Measurements from ENCODE around the gene RSPO4.

RSPO4 gene

GRCh38 chr20:969868-970267, 32.2 kb downstream of the RSPO4 start:
- Histone ChIP-seq H3K4me2 (ENCODE audit: low read length) (no peak overlapping the region), H3K4me1 (ENCODE audit: insufficient read depth, low read length, severe bottlenecking) (peaks cover 2% of the 10 kb centered on the region), H3K9ac (ENCODE audit: low read length) (no peak overlapping the region), H3K4me3 (ENCODE audit: low read depth, low read length, poor library complexity, severe bottlenecking) (no peak overlapping the region), H3F3A (ENCODE audit: insufficient read depth, low read length) (no peaks in the 10 kb centered on the region), H3K27me3 (ENCODE audit: insufficient read depth, low read length) (no peaks in the 10 kb centered on the region; the same call in 1 of the 2 replicates), H3K36me3 (ENCODE audit: insufficient read depth, low read length) (no peaks in the 10 kb centered on the region), H4K20me1 (ENCODE audit: insufficient read depth, low read length) (no peaks in the 10 kb centered on the region), H3K9me3 (ENCODE audit: low read length) (no peaks in the 10 kb centered on the region), H3K79me2 (ENCODE audit: insufficient read depth, low read length) (no peaks in the 10 kb centered on the region), H2AFZ (ENCODE audit: low read length) (no peak overlapping the region), H3K27ac (ENCODE audit: low read depth, low read length, poor library complexity, severe bottlenecking) (no peak overlapping the region), H3K9me2 (ENCODE audit: low read depth, low read length) (no peaks in the 10 kb centered on the region)
- TF ChIP-seq EZH2 (IDR thresholded peaks at IDR 0.05; ENCODE audit: borderline replicate concordance, low read length): no peak
- TF ChIP-seq, protein P1, sequence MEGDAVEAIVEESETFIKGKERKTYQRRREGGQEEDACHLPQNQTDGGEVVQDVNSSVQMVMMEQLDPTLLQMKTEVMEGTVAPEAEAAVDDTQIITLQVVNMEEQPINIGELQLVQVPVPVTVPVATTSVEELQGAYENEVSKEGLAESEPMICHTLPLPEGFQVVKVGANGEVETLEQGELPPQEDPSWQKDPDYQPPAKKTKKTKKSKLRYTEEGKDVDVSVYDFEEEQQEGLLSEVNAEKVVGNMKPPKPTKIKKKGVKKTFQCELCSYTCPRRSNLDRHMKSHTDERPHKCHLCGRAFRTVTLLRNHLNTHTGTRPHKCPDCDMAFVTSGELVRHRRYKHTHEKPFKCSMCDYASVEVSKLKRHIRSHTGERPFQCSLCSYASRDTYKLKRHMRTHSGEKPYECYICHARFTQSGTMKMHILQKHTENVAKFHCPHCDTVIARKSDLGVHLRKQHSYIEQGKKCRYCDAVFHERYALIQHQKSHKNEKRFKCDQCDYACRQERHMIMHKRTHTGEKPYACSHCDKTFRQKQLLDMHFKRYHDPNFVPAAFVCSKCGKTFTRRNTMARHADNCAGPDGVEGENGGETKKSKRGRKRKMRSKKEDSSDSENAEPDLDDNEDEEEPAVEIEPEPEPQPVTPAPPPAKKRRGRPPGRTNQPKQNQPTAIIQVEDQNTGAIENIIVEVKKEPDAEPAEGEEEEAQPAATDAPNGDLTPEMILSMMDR (IDR thresholded peaks at IDR 0.05; ENCODE audit: low read length): no peak

DNA sequence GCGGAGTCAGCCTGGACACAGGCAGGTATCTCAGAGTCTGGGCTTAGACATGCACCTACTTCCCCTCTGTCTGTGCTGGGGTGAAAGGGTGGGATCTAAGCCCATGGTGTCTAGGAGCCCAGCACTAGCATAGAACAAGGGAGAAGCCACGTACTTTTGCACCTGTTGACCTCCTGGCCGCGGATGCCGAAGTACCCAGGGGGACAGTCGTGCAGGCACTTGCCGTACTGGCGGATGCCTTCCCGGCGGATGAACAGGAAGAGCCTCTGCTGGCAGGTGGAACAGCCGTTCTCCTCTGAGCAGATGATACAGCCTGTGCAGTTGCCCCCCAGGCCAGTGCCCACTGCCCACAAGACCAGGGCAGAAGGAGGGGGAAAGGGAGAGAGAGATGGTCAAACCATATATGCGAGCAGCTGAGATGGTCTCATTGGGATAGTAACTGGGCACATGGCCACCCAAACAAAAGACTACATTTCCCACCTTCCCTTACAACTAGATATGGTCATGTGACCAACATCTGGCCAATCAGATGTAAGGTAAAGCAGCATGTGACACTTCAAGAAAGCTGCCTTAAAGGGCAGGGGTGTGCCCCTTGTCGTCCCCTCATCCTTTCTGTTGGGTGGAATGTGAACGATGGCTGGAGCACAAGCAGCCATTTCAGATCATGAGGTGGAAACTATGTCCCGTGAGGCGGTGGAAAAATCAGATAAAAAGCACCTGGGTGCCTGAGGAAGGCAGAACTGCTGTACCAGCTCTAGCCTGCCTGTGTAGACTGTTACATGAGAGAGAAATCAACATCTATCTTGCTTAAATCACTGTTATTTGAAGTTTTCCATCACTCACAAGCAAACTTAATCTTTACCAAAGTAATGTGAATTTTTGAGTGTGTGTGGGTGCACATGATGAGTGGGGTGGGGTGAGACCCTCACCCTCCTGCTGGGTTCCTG, 34.0 kb downstream of the RSPO4 start:
- Histone ChIP-seq H3K4me3 (ENCODE audit: low read depth, low read length, poor library complexity, severe bottlenecking) (no peak overlapping the region), H3K9ac (ENCODE audit: low read length) (no peak overlapping the region), H3K9me3 (ENCODE audit: low read length) (no peaks in the 10 kb centered on the region), H4K20me1 (ENCODE audit: insufficient read depth, low read length) (no peaks in the 10 kb centered on the region), H3K4me1 (ENCODE audit: insufficient read depth, low read length, severe bottlenecking) (no peaks in the 10 kb centered on the region), H3K79me2 (ENCODE audit: insufficient read depth, low read length) (no peaks in the 10 kb centered on the region), H2AFZ (ENCODE audit: low read length) (no peak overlapping the region), H3K36me3 (ENCODE audit: insufficient read depth, low read length) (no peaks in the 10 kb centered on the region), H3K9me2 (ENCODE audit: low read depth, low read length) (no peaks in the 10 kb centered on the region), H3F3A (ENCODE audit: insufficient read depth, low read length) (no peaks in the 10 kb centered on the region), H3K27me3 (ENCODE audit: insufficient read depth, low read length) (no peaks in the 10 kb centered on the region; the same call in 1 of the 2 replicates), H3K27ac (ENCODE audit: low read depth, low read length, poor library complexity, severe bottlenecking) (no peak overlapping the region), H3K4me2 (ENCODE audit: low read length) (no peak overlapping the region)
- TF ChIP-seq EZH2 (IDR thresholded peaks at IDR 0.05; ENCODE audit: borderline replicate concordance, low read length): no peak
- TF ChIP-seq, protein P1 (IDR thresholded peaks at IDR 0.05; ENCODE audit: low read length): no peak

DNA sequence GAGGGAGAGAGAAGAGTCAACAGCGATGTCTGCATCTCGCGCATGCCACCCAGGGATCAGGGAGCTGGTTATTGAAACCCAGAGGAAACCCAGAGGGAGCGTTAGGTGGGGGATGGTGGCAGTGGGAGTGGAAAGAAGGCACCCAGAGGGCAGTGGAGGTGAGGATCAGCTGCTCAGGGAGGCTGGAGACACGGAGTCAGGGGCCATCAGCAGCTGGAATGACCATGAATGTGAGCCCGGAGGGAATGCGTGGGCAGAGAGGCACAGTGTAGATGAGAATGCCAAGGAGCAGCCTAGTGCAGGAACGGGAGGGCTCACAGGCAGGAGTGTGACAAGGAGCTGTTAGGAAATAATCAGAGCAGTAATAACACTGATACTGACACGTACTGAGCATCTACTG, 36.2 kb downstream of the RSPO4 start:
- Histone ChIP-seq H3K36me3 (ENCODE audit: insufficient read depth, low read length) (no peaks in the 10 kb centered on the region), H3K9me3 (ENCODE audit: low read length) (no peaks in the 10 kb centered on the region), H3F3A (ENCODE audit: insufficient read depth, low read length) (no peaks in the 10 kb centered on the region), H3K79me2 (ENCODE audit: insufficient read depth, low read length) (no peaks in the 10 kb centered on the region), H3K9ac (ENCODE audit: low read length) (no peak overlapping the region), H3K4me2 (ENCODE audit: low read length) (no peak overlapping the region), H3K4me3 (ENCODE audit: low read depth, low read length, poor library complexity, severe bottlenecking) (no peak overlapping the region), H2AFZ (ENCODE audit: low read length) (no peak overlapping the region), H3K27ac (ENCODE audit: low read depth, low read length, poor library complexity, severe bottlenecking) (no peak overlapping the region), H3K4me1 (ENCODE audit: insufficient read depth, low read length, severe bottlenecking) (no peaks in the 10 kb centered on the region), H3K9me2 (ENCODE audit: low read depth, low read length) (no peaks in the 10 kb centered on the region), H3K27me3 (ENCODE audit: insufficient read depth, low read length) (no peaks in the 10 kb centered on the region; the same call in 1 of the 2 replicates), H4K20me1 (ENCODE audit: insufficient read depth, low read length) (no peaks in the 10 kb centered on the region)
- TF ChIP-seq, protein P1 (IDR thresholded peaks at IDR 0.05; ENCODE audit: low read length): no peak
- TF ChIP-seq EZH2 (IDR thresholded peaks at IDR 0.05; ENCODE audit: borderline replicate concordance, low read length): no peak

All from OCI-LY1 (cell line).